Esophagus squamous epithelium (tissue), 4 donors: ENCODE measurements around the gene ADAM12.

Experiments
- CTCF ChIP-seq, 6 experiments: fragments of 450-650 bp in 4 of 6; fragments of 200-600 bp in 2 of 6; sonication (generic) in 2 of 6; IDR thresholded peaks; one replicate each; pipeline ENCODE4 v1.5.1; 2016 to 2019; ENCODE audit warnings: antibody characterized with exemption in 6 of 6, mild to moderate bottlenecking in 4 of 6, moderate library complexity in 4 of 6
- POLR2A ChIP-seq, 4 donors: fragments of 450-650 bp; IDR thresholded peaks; one replicate each; pipeline ENCODE4 v1.6.1; 2017; ENCODE audit warnings: antibody characterized with exemption in 4 of 4, mild to moderate bottlenecking in 4 of 4, moderate library complexity in 3 of 4

GRCh38 chr10:126011995-126012394 is 376.3 kb downstream of the ADAM12 start:
- TF ChIP-seq CTCF (IDR thresholded peaks at IDR 0.05) (no peak), POLR2A (IDR thresholded peaks at IDR 0.05) (no peak)
